Anterior cingulate cortex (tissue), 58 donors: Measurements from ENCODE around the gene BAIAP2L1.

Experiments used
- DNase-seq, 58 donors: peaks; one replicate each; lab custom pipeline; 2025; lab: John Stamatoyannopoulos, UW

The BAIAP2L1 gene

DNA sequence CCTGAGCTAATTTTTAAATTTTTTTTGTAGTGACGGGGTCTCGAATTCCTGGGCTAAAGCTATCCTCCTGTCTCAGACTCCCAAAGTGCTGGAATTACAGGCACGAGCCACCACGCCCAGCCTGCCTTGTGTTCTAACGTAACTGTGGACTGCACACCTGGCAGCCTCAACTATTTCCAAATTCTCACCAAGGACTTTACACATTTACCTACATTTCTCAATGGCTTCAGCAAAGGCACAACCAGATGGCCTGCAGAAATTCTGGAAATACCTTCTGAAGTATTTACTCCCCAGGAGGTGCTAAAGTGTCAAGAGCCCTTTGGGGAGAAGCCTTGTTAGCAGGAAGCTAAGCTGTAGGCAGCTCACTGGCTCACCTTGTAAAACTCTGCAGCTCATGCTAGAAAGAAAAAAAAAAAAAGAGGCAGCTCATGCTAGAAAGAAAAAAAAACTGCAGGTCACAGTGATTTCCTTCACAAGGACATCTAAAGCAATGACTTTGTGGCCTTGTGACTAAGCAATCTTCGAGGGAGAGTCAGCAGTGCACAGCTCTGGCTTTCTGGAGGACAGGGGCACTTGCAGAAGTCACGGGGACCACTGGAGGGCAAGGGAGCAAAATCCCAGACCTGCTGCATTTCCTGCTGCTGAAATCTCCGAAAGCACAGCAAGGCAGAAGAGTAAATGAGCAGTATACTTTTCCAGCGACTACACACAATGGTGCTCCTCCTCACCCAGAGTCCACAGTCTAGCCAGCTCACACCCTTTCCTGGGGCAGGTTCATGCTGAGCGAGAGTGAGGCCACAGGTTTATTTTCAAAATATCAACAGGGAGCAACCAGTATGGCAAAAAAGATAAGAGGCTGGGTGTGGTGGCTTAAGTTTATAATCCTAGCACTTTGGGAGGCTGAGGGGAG, 40.4 kb downstream of the BAIAP2L1 start:
- DNase-seq, result no peak

GRCh38 chr7:98359395-98359794, 41.5 kb downstream of the BAIAP2L1 start:
- DNase-seq, result no peak

GRCh38 chr7:98358706-98359105, 42.2 kb downstream of the BAIAP2L1 start:
- no peak for DNase-seq

- no peak for DNase-seq
Observed at GRCh38 chr7:98357751-98358161, 43.1 kb downstream of the BAIAP2L1 start.

- DNase-seq, result no peak
Observed at GRCh38 chr7:98355250-98355538, 45.7 kb downstream of the BAIAP2L1 start.

DNA sequence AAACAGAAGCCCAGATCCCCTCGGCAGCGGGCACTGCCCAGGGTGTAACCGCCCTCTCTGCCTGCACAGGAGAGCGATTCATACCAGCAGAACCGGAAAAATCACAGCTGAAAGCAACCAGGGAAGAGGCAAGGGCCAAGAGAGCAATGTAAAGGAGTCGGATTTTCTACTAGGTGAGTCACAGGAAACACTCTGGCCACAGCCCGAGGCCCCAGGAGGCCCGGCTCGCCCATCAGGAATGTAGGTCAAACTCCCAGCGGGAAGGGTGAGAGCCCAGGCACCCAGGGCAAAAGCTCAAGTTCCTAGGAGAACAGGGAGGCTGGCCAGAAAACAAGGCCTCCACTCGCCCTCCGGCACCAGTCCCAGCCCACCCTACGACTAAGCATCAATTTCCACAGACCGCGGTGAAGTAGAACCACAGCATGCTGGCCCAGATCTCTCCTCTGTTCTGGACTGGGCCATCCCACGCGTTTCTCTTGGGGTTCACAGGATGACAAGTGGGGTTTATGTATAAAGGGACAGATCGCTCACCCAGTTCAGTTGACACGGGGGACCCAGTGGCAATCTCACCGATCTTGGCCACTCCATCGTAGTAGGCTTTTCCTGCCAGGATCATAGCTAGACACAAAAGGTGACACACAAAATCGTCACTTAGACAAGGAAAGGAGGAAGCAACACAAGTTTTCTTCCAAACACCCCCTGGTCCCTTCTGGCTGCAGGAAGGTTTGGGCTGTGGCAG, 46.2 kb downstream of the BAIAP2L1 start:
- DNase-seq, result no peak

DNA sequence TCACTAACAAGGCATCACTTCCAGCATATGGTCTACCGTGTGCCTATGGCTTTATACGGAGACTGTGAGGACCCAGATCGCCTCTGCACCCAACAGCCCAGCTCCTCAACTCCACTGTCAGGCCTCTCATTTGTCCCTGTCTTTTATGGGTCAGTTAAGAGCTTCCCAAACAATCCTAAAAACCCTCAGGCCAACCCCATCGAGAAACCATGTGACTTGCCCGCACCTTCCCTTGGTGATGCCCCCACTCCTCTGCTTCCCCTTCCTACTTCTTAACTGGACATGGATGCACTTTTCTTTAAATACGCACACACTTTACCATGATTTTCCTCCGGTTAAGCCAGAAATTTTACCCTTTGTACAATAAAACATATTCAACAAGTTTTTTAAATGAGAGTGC, 46.8 kb downstream of the BAIAP2L1 start:
- DNase-seq, result no peak

- DNase-seq, result no peak
Observed at GRCh38 chr7:98352621-98353020, 48.3 kb downstream of the BAIAP2L1 start.

DNA sequence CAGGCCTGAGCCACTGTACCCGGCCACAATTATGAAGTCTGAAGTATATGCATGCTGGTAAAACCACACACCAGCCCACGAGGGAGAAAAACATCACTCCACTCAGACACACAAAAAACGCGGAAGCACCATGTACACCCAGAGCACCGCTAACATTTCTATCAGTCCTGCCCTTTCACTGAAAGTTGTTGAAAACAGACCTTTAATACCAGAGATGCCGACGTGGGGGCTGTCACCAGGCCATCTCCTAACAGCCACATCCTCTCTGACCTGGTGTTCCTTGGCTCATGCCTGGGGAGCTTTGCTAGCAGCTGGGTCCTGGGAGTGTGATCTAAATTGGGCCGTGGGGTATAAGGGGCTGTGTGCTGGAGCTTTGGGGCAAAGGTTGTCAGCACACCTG, 49.8 kb downstream of the BAIAP2L1 start:
- DNase-seq, result no peak

GRCh38 chr7:98348726-98349474, 52.0 kb downstream of the BAIAP2L1 start:
- no peak for DNase-seq

- no peak for DNase-seq
Observed at GRCh38 chr7:98346515-98347069, 54.3 kb downstream of the BAIAP2L1 start.

DNA sequence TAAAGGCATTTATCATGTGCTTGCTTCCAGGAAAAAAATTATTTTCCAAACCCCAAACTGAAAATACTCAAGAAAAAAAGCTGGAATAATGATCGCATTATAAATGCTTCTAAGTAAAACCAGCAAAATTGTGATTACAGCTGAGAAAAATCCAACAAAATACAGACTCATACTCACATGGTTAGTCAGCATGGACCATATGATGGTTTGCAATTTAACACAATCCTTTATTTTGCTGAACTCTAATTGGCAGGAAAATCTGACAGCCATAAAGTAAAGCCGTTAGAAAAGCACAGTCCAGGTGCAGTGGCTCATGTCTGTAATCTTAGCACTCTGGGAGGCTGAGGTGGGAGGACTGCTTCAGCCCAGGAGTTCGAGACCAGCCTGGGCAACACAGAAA, 59.8 kb downstream of the BAIAP2L1 start:
- DNase-seq, result no peak

GRCh38 chr7:98339043-98339442, 61.8 kb downstream of the BAIAP2L1 start:
- DNase-seq, result no peak

- DNase-seq, result no peak
Observed at GRCh38 chr7:98338441-98338840, 62.4 kb downstream of the BAIAP2L1 start.

DNA sequence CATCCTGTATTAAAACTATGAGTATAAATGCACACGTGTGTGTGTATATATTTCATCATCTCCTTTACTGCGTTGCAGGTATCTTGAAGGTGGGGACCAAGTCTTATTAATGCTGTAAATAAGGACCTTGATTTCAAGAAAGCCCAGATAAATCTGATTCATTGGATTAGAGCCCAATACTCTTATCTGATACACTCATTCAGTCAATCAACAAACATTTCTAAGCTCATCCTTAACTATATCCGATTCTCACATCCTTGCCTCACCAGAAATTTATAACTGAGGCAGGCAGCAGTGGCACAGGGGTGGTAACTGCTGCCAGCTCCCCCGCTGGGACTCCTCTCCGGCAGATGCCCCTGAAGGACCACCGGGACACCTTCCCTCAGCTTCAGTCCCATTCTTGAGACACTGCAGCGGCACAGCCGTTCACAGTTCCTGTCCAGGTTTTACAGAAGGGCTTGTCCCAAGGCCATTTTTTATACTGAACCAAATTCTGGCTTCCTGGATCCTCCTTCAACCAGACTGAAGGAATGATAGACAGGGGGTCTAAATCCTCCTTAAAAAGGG, 65.4 kb downstream of the BAIAP2L1 start:
- DNase-seq, result no peak

DNA sequence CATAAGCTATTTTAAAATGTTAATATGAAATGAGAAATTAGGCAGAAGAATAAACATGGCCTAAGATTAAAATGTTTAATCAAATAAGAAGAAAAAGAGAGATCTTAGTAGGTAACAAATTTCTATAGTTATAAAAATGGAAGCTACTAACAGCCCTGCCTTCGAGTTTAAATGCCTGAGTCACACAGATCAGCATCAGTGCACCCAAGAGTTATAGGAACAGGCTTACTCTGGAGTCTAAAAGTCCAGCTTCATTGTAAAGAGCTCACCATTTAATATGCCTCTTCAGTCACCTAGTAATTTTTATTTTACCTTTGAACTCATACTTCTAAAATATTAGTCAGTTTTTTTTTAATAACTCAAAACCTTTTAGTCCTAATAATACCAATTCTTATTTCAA, 66.8 kb downstream of the BAIAP2L1 start:
- no peak for DNase-seq

DNA sequence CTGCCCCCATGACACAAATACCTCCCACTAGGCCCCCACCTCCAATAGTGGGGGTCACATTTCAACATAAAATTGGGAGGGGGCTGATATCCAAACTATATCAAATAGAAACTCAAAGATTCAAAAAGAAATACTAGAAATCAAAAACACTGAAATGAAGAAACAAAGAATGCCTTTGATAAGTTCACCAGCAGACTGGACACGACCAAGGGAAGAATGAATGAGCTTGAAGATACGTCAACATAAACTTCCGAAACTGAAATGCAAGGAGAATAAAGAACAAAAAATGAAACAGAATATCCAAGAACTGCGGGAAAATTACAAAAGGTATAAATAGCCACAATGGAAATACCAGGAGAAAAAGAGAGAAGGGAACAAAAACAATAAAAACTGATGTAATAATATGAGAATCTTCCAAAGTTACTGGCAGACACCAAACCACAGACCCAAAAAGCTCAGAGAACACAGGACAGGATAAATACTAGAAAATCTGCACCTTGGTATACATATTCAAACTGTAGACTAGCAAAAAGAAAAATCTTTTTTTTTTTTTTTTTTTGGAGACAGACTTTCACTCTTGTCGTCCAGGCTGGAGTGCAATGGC, 69.9 kb downstream of the BAIAP2L1 start:
- DNase-seq, result no peak

DNA sequence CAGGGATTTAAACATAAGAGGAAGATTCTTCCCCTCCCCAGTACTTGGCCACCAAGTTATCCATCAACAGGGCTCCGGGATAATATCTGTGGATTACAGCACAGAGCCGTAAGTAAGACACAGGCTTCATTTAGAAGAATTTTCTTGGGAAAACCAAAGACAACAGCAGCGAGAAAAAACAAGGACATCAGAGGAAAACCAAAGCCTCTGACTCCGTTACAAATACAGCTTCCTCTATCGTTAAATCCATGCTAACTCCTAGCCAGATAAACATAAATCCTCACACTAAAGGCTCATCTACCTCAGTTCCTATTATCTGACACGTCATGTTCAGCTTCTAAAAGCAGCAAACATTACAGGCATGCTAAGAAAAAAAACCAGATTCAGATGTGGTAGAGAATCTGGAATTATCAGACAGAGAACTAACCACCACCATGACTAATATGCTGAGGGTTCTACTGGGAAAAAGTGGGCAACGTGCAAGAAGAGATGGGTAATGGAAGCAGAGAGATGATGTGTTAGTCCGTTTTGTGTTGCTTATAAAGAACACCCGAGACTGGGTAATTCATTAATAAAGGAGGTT, 71.0 kb downstream of the BAIAP2L1 start:
- DNase-seq, result no peak

- DNase-seq, result no peak
Observed at GRCh38 chr7:98329100-98329790, 71.6 kb downstream of the BAIAP2L1 start.
